PFSK-1 (cell line): ENCODE data around the gene PDS5B.

ENCODE experiments used
- POLR2AphosphoS5 ChIP-seq: IDR thresholded peaks from 2 replicates; pipeline ENCODE4 v1.6.1; 2012; ENCODE audit warnings: low read depth, mild to moderate bottlenecking, control low read depth, low read length, moderate library complexity
- SIN3A ChIP-seq: IDR thresholded peaks from 2 replicates; pipeline ENCODE4 v1.6.1; 2012; ENCODE audit warnings: mild to moderate bottlenecking, low read length, moderate library complexity, borderline replicate concordance; ENCODE audit not compliant: insufficient read depth
- TF ChIP-seq, protein P1 (sequence below), 2 experiments: IDR thresholded peaks; 2 replicates each; pipeline versions ENCODE4 v1.6.1 to v1.8.0; 2011 to 2012; ENCODE audit warnings: low read depth in 2 of 2, low read length in 2 of 2, control low read depth in 1 of 2, inconsistent platforms in 1 of 2, mild to moderate bottlenecking in 1 of 2, moderate library complexity in 1 of 2; ENCODE audit not compliant: insufficient read depth in 1 of 2

DNA sequence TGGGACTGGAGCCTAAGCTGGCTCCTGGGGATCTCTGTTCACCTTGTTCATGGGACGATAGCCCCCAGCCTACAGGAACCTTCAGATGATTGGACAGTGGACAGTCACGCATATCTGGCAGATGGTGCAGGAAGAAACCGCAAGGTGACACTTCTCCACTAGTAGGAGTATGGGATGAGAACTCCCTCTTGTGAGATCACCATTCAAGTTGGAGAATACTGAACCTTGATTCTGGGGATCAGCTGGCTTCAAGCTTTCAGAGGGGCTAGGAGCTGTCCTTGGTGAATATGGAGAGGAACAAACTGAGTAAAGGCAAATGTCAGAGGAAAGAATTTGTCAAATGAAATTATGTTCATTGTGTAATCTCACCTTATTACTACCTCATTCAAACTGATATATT is 204.5 kb downstream of the PDS5B start:
- no peak for TF ChIP-seq POLR2AphosphoS5
- TF ChIP-seq SIN3A: no peak
- TF ChIP-seq, protein P1, sequence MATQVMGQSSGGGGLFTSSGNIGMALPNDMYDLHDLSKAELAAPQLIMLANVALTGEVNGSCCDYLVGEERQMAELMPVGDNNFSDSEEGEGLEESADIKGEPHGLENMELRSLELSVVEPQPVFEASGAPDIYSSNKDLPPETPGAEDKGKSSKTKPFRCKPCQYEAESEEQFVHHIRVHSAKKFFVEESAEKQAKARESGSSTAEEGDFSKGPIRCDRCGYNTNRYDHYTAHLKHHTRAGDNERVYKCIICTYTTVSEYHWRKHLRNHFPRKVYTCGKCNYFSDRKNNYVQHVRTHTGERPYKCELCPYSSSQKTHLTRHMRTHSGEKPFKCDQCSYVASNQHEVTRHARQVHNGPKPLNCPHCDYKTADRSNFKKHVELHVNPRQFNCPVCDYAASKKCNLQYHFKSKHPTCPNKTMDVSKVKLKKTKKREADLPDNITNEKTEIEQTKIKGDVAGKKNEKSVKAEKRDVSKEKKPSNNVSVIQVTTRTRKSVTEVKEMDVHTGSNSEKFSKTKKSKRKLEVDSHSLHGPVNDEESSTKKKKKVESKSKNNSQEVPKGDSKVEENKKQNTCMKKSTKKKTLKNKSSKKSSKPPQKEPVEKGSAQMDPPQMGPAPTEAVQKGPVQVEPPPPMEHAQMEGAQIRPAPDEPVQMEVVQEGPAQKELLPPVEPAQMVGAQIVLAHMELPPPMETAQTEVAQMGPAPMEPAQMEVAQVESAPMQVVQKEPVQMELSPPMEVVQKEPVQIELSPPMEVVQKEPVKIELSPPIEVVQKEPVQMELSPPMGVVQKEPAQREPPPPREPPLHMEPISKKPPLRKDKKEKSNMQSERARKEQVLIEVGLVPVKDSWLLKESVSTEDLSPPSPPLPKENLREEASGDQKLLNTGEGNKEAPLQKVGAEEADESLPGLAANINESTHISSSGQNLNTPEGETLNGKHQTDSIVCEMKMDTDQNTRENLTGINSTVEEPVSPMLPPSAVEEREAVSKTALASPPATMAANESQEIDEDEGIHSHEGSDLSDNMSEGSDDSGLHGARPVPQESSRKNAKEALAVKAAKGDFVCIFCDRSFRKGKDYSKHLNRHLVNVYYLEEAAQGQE (IDR thresholded peaks at IDR 0.05; ENCODE audit: insufficient read depth in 1 of 2, low read depth in 2 of 2, low read length in 2 of 2): peak in 1 of 2 experiments; percentile 73; a peak in 1 of 4 replicates
